K562 treated with DMSO at 1 percent for 4 hours (cell line): ENCODE measurements around the gene MAN1C1. TPM values are rescaled to one million over a fixed set of nuclear protein-coding genes. Genes with fewer than 3 reads are reported as not detected.

Experiments
- total RNA-seq: library from RNA; unstranded; fragments of 300-600 nt; gene quantifications from 2 replicates; pipeline ENCODE4 v1.2.3, GENCODE V29; 2022; ENCODE audit not compliant: insufficient read depth

The MAN1C1 gene
- total RNA-seq: 0.44 TPM in 1 of 2 replicates, not detected in the other

DNA sequence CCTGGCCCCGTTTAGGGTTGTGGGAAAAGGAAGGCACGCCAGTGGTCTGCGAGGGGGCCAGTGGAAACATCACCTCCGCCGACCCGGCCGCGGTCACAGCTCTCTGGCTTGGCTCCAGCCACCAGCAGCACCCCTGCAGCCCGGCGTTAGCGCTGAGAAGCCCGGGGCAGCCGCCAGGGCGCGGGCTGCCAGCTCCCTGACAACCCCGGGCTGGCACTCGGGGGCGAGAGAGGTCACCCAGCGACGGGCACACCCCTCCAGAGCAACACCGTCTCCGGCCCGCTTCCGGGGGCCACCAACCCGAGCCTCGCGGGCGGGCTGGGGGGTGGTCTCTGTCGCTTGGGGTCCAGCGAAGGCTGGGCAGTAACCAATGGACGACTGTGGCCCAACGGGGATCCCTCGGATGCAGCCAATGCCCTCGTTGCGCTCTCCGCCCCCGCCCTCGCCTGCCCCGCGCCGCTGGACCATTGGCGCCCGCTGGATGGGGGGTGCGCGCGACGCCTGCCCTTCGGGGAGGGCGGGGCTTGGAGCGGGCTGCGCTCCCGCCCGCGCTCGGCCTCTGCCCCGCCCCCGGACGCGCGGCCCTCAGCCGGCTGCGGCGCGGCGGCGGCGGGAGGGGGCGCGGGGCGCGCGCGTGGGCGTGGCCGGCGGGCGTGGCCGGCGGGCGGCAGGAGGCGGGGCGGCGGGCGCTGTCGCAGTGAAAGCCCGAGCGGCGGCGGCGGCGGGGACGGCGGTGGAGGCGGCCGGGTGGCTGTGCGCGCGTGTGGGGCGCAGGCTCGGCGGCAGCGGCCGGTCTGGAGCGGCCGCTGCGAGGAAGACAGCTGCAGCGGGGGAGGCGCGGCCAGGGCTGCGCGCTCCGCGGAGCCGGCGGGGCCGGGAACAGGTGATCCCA is at the start of gene MAN1C1:
MAN1C1 (plus strand) TSS at position 697 of the 892 bp plus-strand sequence. CDS start 1,007 bp downstream, outside the sequence.

DNA sequence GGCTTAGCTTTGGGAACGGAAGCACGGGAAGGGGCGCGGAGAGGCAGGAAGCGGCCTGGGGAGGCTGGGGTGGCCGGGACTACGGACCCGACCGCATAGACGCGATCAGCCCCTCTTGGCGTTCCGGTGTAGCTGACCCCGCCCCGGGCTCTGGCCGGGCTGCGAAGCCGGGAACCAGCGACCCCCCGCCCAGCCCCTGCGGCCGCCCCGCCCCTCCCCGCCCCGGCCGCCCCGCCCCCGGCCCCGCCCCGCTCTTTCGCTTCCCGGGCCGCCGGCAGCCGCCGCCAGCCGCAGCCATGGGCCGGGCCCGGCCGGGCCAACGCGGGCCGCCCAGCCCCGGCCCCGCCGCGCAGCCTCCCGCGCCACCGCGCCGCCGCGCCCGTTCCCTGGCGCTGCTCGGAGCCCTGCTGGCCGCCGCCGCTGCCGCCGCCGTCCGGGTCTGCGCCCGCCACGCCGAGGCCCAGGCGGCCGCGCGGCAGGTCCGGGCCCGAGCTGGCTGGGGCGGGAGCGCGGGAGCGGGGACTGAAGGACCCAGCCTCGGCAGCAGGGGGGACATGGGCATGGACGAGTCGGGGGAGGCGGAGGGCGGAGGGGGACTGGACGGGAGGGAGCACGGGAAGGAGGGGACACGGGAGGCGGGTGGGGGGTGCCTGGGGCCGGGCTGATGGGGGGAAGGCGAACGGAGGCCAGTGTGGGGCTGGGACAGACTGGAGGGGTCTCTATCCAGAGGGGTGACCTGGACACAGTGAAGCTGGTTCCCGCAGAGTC is 183.5 kb downstream of the MAN1C1 start, which contains the start of gene SELENON:
SELENON (plus strand) TSS at position 259 of the 768 bp plus-strand sequence; CDS start at position 297, 38 bp downstream.

DNA sequence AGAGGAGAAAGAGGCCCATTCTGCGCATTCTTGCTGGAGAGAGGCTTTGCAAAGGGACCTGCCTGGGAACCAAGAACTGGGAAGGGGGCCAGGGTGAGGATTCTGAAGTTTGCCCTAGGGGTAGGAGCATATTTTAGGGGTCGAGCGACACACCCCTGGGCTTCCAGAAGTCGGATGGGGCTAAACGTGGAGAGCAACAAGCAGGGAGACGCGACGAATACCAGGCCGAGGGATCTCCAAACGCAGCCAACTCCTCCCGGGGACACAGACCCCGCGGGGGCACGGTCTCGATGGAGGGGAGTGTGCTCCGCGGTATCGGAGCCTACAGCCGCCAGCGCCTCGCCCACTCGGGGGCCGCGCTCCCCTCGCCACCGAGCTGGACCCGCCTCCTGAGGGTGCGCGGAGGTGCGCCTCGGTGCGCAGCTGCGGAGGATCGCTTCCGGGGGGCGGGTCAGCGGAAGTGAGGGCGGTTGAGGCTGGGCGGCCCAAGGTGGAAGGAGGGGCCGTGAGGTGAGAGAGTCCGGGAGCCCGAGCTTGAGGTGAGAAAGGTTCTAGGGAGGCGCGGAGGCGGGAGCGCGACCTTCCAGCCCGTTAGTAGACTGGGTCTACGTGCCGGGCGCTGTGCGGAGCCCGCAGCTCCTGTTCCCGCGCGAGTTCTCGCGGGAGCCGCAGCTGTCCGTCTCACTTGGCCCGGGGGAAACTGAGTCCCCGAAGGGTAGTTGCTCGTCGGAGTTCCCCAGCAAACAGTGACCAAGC is 203.1 kb downstream of the MAN1C1 start, which contains the start of gene MTFR1L:
MTFR1L (plus strand) TSS at position 464 of the 756 bp plus-strand sequence. CDS start 3,151 bp downstream, outside the sequence.

Other genes starting within 250 kb of the MAN1C1 start
- gene RHCE, start 196.0 kb upstream of the MAN1C1 start, total RNA-seq: 12.5 and 13.4 TPM in 2 replicates
- 14.0 and 17.1 TPM in 2 replicates for gene MACO1, start 185.9 kb upstream of the MAN1C1 start, total RNA-seq
- 25.6 and 31.9 TPM in 2 replicates for gene LDLRAP1, start 73.2 kb upstream of the MAN1C1 start, total RNA-seq
- 29.5 and 31.8 TPM in 2 replicates for gene SELENON, start 183.4 kb downstream of the MAN1C1 start, total RNA-seq
- gene MTFR1L, start 203.2 kb downstream of the MAN1C1 start, total RNA-seq: 43.7 and 61.6 TPM in 2 replicates
- 13.6 and 14.5 TPM in 2 replicates for gene AUNIP, start 242.7 kb downstream of the MAN1C1 start, total RNA-seq